ENCODE results near the gene ANKRD34A.
A peak's percentile ranks its signal among the peaks of the same experiment; 100 is the strongest.
"Not testable (repeated sequence)": the region's sequence is repeated elsewhere in the genome, so short reads cannot be mapped to it uniquely, and the experiment has no call there.

ANKRD34A gene

GRCh38 chr1:145942871-145943270 lies 21.5 kb downstream of the ANKRD34A start:
- no peak for DNase-seq (ENCODE audit: low read depth)

GRCh38 chr1:145942405-145942804 lies 22.0 kb downstream of the ANKRD34A start:
- DNase-seq (ENCODE audit: low read depth), result no peak

DNA sequence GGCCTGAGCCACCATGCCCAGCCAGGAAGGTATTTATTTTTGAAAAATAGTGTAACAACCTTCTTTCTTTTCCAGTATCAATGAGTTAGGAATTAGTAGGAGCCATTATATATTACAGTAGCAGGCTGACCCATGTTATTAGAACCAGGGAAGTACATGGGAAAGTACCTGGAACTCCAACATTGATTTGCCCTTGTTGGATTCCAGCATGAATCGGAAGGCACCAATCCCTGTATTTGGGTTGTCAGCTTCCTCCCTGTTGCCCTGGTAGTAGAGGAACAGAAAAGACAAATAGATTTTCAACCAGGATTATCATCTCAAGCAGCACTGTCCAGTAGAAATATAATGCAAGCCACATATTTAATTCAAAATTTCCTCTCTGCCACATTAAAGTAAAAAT lies 26.9 kb downstream of the ANKRD34A start:
- DNase-seq (ENCODE audit: low read depth), result no peak

GRCh38 chr1:145936247-145936646 lies 28.1 kb downstream of the ANKRD34A start:
- no peak for DNase-seq (ENCODE audit: low read depth)

DNA sequence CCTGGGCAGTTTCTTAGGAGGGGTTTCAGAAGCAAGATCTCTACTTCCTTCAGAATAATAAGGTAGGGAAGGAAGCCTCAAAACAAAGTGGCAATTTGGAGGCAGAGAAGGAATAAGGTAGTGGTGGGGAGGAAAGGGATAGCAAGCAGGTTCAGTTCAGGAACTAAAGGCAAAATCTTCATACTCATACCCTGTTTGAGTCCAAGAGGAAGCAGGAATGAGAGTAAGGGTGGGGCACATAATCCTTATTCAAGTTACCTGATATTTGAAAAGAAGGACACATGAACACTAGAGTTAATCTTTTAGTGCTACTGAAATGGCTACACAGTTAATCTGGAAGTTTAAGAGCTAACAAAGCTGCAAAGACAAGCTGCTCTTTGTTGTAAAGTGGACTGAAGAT lies 28.7 kb downstream of the ANKRD34A start:
- DNase-seq (ENCODE audit: low read depth), result no peak

DNA sequence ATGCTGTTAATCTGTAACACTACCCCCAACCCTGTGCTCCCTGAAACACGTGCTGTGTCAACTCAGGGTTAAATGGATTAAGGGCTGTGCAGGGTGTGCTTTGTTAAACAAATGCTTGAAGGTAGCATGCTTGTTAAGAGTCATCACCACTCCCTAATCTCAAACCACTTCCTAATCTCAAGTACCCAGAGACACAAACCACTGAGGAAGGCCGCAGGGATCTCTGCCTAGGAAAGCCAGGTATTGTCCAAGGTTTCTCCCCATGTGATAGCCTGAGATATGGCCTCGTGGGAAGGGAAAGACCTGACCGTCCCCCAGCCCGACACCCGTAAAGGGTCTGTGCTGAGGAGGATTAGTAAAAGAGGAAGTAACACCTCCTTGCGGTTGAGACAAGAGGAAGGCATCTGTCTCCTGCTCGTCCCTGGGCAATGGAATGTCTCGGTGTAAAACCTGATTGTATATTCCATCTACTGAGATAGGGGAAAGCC lies 31.8 kb downstream of the ANKRD34A start:
- not testable (repeated sequence) for DNase-seq (ENCODE audit: low read depth)

- no peak for DNase-seq (ENCODE audit: low read depth)
These were observed 36.3 kb downstream of the ANKRD34A start for GRCh38 chr1:145927916-145928643.

DNA sequence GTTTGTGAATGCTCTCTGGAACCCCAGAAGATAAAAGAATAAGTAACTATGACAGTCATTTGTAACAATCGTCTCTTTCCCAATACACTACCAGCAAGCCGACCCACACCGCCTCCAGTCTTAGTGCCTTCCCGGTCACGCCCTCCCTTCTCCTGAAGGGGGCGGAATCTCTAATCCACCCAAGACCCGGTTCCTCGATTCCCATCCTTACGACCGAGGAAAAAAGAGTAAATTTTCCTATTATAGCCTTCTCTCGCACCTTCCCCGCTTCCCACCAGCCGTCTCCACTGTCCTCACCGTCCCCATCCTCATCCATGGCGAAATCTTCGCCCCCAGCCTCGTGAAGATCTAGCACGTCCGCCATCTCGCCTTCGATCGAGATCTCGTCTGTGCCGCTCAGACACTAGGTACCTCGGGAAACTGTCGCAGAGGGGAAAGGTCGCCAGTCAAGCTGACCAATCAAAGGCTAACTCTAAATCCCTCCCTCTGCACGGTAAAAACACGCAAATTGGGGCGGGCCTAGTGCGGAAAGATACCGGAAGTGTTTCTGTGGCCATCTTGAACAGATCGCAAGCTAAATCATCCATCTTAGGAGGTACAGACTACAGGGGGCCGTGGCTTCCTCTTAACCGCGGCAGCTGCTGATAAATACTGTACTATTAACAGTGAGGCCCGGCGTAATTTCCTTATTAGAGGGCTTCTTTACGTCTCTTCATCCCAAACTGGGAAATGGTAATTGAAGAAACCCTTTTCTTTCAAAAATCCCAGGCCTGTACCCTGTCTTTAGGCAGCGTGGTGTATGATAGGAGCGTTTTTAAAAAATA lies 37.1 kb downstream of the ANKRD34A start, which contains the start of gene RBM8A:
Gene RBM8A (minus strand): TSS at position 422 of the 824 bp plus-strand sequence. CDS start 58 bp downstream, at position 364.
- DNase-seq (ENCODE audit: low read depth), result peak; percentile 98

- no peak for DNase-seq (ENCODE audit: low read depth)
These were observed 37.7 kb downstream of the ANKRD34A start for GRCh38 chr1:145926686-145927062.

- DNase-seq (ENCODE audit: low read depth), result no peak
These were observed 42.1 kb downstream of the ANKRD34A start for GRCh38 chr1:145922266-145922665.

DNA sequence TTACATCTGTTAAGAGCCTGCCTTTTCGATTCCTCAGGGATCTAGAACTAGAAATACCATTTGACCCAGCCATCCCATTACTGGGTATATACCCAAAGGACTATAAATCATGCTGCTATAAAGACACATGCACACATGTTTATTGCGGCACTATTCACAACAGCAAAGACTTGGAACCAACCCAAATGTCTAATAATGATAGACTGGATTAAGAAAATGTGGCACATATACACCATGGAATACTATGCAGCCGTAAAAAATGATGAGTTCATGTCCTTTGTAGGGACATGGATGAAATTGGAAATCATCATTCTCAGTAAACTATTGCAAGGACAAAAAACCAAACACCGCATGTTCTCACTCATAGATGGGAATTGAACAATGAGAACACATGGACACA lies 44.1 kb downstream of the ANKRD34A start:
- not testable (repeated sequence) for DNase-seq (ENCODE audit: low read depth)

DNA sequence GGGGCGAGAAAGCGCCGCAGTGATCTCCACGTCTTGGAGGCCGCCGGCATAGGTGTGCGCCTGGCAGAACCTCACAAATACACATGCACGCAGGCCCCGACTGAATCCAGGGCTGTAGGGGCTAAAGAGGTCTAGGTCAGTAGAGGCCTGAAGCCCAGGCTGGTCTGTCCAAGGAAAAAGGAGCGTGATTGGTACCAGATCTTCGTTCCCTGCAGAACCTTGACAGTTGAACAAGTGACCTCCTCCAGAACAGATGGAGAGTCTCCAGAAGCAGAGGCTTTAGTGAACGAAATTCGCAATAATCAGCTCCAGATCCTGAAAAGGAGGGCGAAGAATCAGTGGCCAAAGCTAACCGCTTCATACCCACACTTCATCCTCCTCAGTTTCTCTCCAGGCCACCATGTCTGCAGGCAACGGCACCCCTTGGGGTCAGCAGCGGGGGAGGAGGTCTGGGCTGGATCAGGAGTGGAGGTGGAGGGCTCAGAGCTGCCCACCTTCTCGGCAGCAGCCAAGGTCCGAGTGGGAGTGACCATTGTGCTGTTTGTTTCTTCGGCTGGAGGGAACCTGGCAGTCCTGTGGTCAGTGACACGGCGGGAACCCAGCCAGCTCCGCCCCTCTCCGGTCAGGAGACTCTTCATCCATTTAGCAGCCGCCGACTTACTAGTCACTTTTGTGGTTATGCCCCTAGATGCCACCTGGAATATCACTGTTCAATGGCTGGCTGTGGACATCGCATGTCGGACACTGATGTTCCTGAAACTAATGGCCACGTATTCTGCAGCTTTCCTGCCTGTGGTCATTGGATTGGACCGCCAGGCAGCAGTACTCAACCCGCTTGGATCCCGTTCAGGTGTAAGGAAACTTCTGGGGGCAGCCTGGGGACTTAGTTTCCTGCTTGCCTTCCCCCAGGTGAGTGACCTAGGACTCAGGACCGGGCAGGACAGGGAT lies 45.1 kb downstream of the ANKRD34A start:
- peak; percentile 30 for DNase-seq (ENCODE audit: low read depth)

DNA sequence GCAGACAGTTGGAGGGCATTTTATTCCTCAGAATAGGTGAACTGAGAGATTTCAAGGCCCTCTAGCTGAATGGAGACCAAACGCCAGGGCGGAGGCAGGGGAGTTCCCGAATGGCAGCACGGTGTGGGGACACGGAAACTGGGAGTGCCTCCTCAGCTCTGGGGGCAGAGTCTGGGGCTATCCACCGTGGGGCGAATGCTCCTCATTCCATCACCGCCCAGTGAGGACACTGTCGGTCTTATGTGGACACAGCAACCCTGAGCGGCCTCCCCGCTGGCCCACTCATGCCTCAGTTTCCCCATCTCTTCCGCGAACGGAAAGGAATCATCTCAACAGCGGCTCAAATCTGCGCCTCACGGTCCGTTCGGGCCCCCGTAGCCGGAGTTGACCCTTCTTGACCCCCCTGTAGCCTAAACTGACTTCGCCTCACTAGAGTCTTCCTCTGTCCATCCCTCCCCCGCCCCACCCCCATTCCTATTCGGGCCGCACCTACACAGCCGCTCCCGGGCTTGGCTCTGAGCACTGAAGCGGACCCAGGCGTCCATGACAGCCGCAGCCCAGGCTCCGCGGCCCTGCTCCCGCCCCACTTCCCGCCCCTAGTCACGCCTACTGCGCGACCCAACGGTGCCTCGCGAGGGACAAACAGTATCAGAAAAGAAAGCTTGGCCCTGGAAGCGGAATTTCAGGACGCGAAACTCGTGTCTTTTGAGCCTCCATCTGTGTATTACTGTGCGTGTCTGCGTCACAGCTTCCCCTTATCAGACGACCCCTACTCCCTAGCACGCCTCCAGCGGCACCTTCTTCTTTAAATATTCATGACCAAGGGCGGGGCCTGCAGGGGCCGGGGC lies 46.0 kb downstream of the ANKRD34A start, which contains the start of gene PEX11B:
Gene PEX11B (minus strand): TSS at position 574 of the 848 bp plus-strand sequence. CDS start 29 bp downstream, at position 545.
- DNase-seq (ENCODE audit: low read depth), result peak; percentile 76

- DNase-seq (ENCODE audit: low read depth), result no peak
These were observed 46.8 kb downstream of the ANKRD34A start for GRCh38 chr1:145917595-145917994.

DNA sequence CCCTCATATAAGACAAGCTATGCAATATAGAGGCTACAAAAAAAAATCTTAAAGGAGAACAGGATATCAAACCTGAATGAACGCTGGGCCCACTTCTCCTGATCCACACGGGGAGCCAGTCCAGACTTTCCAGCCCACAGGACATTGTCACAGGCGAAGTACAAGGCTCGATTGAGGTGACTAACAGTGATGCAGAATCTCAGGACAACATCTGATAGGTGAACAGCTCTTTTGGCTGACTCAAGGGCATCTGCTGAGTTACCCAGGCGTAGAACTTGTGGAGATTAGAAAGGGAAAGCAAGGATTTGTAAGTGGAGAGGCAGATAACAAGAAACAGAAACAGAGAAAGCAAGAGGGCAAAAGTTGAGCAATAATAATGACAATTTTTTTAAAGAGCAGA lies 47.6 kb downstream of the ANKRD34A start:
- no peak for DNase-seq (ENCODE audit: low read depth)

GRCh38 chr1:145912128-145912641 lies 52.2 kb downstream of the ANKRD34A start:
- no peak for DNase-seq (ENCODE audit: low read depth)

Data from stromal cell of bone marrow (primary cell).